IMR-90 (cell line): ENCODE data around the gene COX8C. TPM values are rescaled to one million over a fixed set of nuclear protein-coding genes. Genes with fewer than 3 reads are reported as not detected.
A peak's percentile ranks its signal among the peaks of the same experiment; 100 is the strongest.

Experiments
- ATAC-seq: fragments of 200-7000 bp; cut with Tn5 transposase; 2 replicates; pipeline ENCODE4 v1.9.1; 2020; ENCODE audit warnings: low read depth, mild to moderate bottlenecking, moderate library complexity
- Bru-seq: library from RNA; stranded (reverse); fragments of 400-500 nt; gene quantifications from one replicate; lab custom pipeline; 2021; lab: Mats Ljungman, UMichigan
- BruChase-seq, 2 experiments: library from RNA; stranded (reverse); fragments of 400-500 nt; gene quantifications; one replicate each; lab custom pipeline; 2021; lab: Mats Ljungman, UMichigan
- BruUV-seq: library from RNA; stranded (reverse); fragments of 400-500 nt; replicated peaks from 2 replicates; lab custom pipeline; 2021; lab: Mats Ljungman, UMichigan
- CTCF ChIA-PET: fragments of 300-600 bp; formaldehyde crosslinking; extraction: SDS; loops from one replicate; lab custom pipeline; 2021; ENCODE audit warnings: antibody characterized with exemption; lab: Yijun Ruan, JAX
- POLR2A ChIA-PET: fragments of 300-600 bp; sonication (Branson Sonifier 250); formaldehyde crosslinking; loops from one replicate; lab custom pipeline; 2022; ENCODE audit warnings: antibody characterized with exemption; ENCODE audit not compliant: unreplicated experiment; lab: Charles Lee
- DNase-seq: peaks from one replicate; pipeline ENCODE4 v3.0.0; 2013
- H2AFZ ChIP-seq: replicated peaks from 2 replicates; pipeline ENCODE3; 2013; ENCODE audit warnings: low read length, mild to moderate bottlenecking; ENCODE audit not compliant: poor library complexity
- H2AK5ac ChIP-seq: 2 replicates; pipeline ENCODE4 v1.6.1; 2013; ENCODE audit warnings: low read depth, low read length, inconsistent platforms
- H2AK9ac ChIP-seq: replicated peaks from 2 replicates; pipeline ENCODE3; 2013; ENCODE audit warnings: mild to moderate bottlenecking, low read depth, low read length, moderate library complexity; ENCODE audit not compliant: poor library complexity
- H2BK120ac ChIP-seq: 2 replicates; pipeline ENCODE4 v1.6.1; 2013; ENCODE audit warnings: low read depth, low read length, inconsistent platforms
- H2BK15ac ChIP-seq: 3 replicates; pipeline ENCODE4 v1.6.1; 2013; ENCODE audit warnings: low read depth, low read length, inconsistent platforms
- H2BK20ac ChIP-seq: 2 replicates; pipeline ENCODE4 v1.6.1; 2013; ENCODE audit warnings: low read depth, mild to moderate bottlenecking, inconsistent platforms, low read length, moderate library complexity
- H2BK5ac ChIP-seq: 2 replicates; pipeline ENCODE4 v1.6.1; 2013; ENCODE audit warnings: mild to moderate bottlenecking, low read depth, low read length, inconsistent platforms; ENCODE audit not compliant: poor library complexity, severe bottlenecking
- H3K14ac ChIP-seq: replicated peaks from 2 replicates; pipeline ENCODE4 v1.6.1; 2013; ENCODE audit warnings: low read depth, low read length, inconsistent platforms
- H3K18ac ChIP-seq: 2 replicates; pipeline ENCODE4 v1.6.1; 2013; ENCODE audit warnings: low read depth, low read length, control low read depth
- H3K23ac ChIP-seq: 2 replicates; pipeline ENCODE4 v1.6.1; 2013; ENCODE audit warnings: low read depth, low read length, inconsistent platforms
- H3K27ac ChIP-seq: 2 replicates; pipeline ENCODE4 v1.5.1; 2013; ENCODE audit warnings: mild to moderate bottlenecking, control low read depth, low read length; ENCODE audit not compliant: insufficient read depth
- H3K27me3 ChIP-seq: 2 replicates; pipeline ENCODE4 v1.6.1; 2013; ENCODE audit warnings: low read length; ENCODE audit not compliant: control insufficient read depth, insufficient read depth
- H3K36me3 ChIP-seq: 2 replicates; pipeline ENCODE4 v1.6.1; 2013; ENCODE audit warnings: low read length, mixed read lengths; ENCODE audit not compliant: control insufficient read depth, insufficient read depth
- H3K4ac ChIP-seq: 2 replicates; pipeline ENCODE4 v1.6.1; 2013; ENCODE audit warnings: low read depth, low read length, inconsistent platforms
- H3K4me1 ChIP-seq: 2 replicates; pipeline ENCODE4 v1.6.1; 2013; ENCODE audit warnings: low read length, mixed read lengths; ENCODE audit not compliant: control insufficient read depth, insufficient read depth
- H3K4me2 ChIP-seq: 2 replicates; pipeline ENCODE4 v1.6.1; 2013; ENCODE audit warnings: low read depth, mild to moderate bottlenecking, control low read depth, low read length, moderate library complexity
- H3K4me3 ChIP-seq: 2 replicates; pipeline ENCODE4 v1.5.1; 2013; ENCODE audit warnings: low read depth, mild to moderate bottlenecking, control low read depth, low read length, moderate library complexity; ENCODE audit not compliant: insufficient read depth
- H3K56ac ChIP-seq: 2 replicates; pipeline ENCODE4 v1.6.1; 2013; ENCODE audit warnings: low read length, inconsistent platforms; ENCODE audit not compliant: insufficient read depth; ENCODE audit errors: extremely low read depth
- H3K79me1 ChIP-seq, 2 experiments: 2 replicates each; pipeline ENCODE4 v1.6.1; 2013; ENCODE audit warnings: low read length in 2 of 2, inconsistent platforms in 1 of 2, low read depth in 1 of 2
- H3K9ac ChIP-seq: 2 replicates; pipeline ENCODE4 v1.6.1; 2013; ENCODE audit warnings: low read depth, low read length, control low read depth
- H3K9me1 ChIP-seq: 2 replicates; pipeline ENCODE4 v1.6.1; 2013; ENCODE audit warnings: low read length, inconsistent platforms; ENCODE audit not compliant: insufficient read depth
- H3K9me3 ChIP-seq: 2 replicates; pipeline ENCODE4 v1.6.1; 2013; ENCODE audit warnings: low read length; ENCODE audit not compliant: control insufficient read depth, insufficient read depth
- H4K20me1 ChIP-seq: 2 replicates; pipeline ENCODE4 v1.6.1; 2013; ENCODE audit warnings: low read length, inconsistent platforms; ENCODE audit not compliant: insufficient read depth
- H4K5ac ChIP-seq: 2 replicates; pipeline ENCODE4 v1.6.1; 2013; ENCODE audit warnings: mild to moderate bottlenecking, low read depth, low read length, control low read depth
- H4K8ac ChIP-seq, 2 experiments: 2 replicates each; pipeline ENCODE4 v1.6.1; 2013; ENCODE audit warnings: low read depth in 2 of 2, low read length in 2 of 2, control low read depth in 1 of 2, inconsistent platforms in 1 of 2
- H4K91ac ChIP-seq: 2 replicates; pipeline ENCODE4 v1.6.1; 2013; ENCODE audit warnings: low read depth, low read length, inconsistent platforms; ENCODE audit not compliant: insufficient read depth
- CEBPB ChIP-seq: IDR thresholded peaks from 2 replicates; pipeline ENCODE4 v1.6.1; 2012; ENCODE audit warnings: low read depth, low read length, improper control_type of control experiment
- CHD1 ChIP-seq: IDR thresholded peaks from 2 replicates; pipeline ENCODE4 v1.6.1; 2012; ENCODE audit warnings: low read depth, low read length, improper control_type of control experiment
- CTCF ChIP-seq: conservative IDR thresholded peaks from 2 replicates; pipeline ENCODE4 v1.5.1; 2012; ENCODE audit warnings: mild to moderate bottlenecking, low read depth, low read length, improper control_type of control experiment
- ELK1 ChIP-seq: fragments of 150-350 bp; IDR thresholded peaks from 2 replicates; pipeline ENCODE4 v1.6.1; 2016; ENCODE audit warnings: low read depth, mild to moderate bottlenecking, low read length, moderate library complexity, borderline replicate concordance
- FOS ChIP-seq: fragments of 150-350 bp; IDR thresholded peaks from 2 replicates; pipeline ENCODE4 v1.6.1; 2016; ENCODE audit warnings: low read depth, low read length
- MAFK ChIP-seq: IDR thresholded peaks from 2 replicates; pipeline ENCODE4 v1.6.1; 2012; ENCODE audit warnings: low read depth, low read length, improper control_type of control experiment
- MXI1 ChIP-seq: IDR thresholded peaks from 2 replicates; pipeline ENCODE4 v1.6.1; 2012; ENCODE audit warnings: low read depth, mild to moderate bottlenecking, low read length, moderate library complexity, borderline replicate concordance
- NFE2L2 ChIP-seq: fragments of 150-350 bp; IDR thresholded peaks from 2 replicates; pipeline ENCODE4 v1.6.1; 2016; ENCODE audit warnings: low read depth, mild to moderate bottlenecking, low read length
- POLR2A ChIP-seq: IDR thresholded peaks from 2 replicates; pipeline ENCODE4 v1.6.1; 2012; ENCODE audit warnings: mild to moderate bottlenecking, low read depth, low read length
- RAD21 ChIP-seq: IDR thresholded peaks from 2 replicates; pipeline ENCODE4 v1.6.1; 2012; ENCODE audit warnings: low read length, improper control_type of control experiment
- RCOR1 ChIP-seq: IDR thresholded peaks from 2 replicates; pipeline ENCODE4 v1.6.1; 2012; ENCODE audit warnings: mild to moderate bottlenecking, low read length, improper control_type of control experiment; ENCODE audit not compliant: insufficient replicate concordance
- RFX5 ChIP-seq: IDR thresholded peaks from 2 replicates; pipeline ENCODE4 v1.8.0; 2012; ENCODE audit warnings: low read depth, mild to moderate bottlenecking, low read length, moderate library complexity
- SMC3 ChIP-seq: fragments of 150-350 bp; IDR thresholded peaks from 2 replicates; pipeline ENCODE4 v1.6.1; 2016; ENCODE audit warnings: low read depth, mild to moderate bottlenecking, antibody characterized with exemption, low read length, moderate library complexity
- USF2 ChIP-seq: fragments of 150-350 bp; IDR thresholded peaks from 2 replicates; pipeline ENCODE4 v1.6.1; 2017; ENCODE audit warnings: mild to moderate bottlenecking, antibody characterized with exemption, low read length, low read depth
- WGBS, 2 experiments: methylation state at CpG; one replicate each; pipeline versions ENCODE4 v1.1.5 to v1.1.7; 2013; ENCODE audit warnings: missing lambda C conversion rate in 2 of 2; ENCODE audit not compliant: insufficient read length in 1 of 2; ENCODE audit errors: extremely low coverage in 2 of 2; 5-methylcytosine and 5-hydroxymethylcytosine counted together
- dilution Hi-C: fragments of 300-500 bp; cut with HindIII; formaldehyde crosslinking; loops from one replicate; pipeline ENCODE4 v1.14.3; 2018; ENCODE audit warnings: low sequenced_read_pairs; ENCODE audit not compliant: unreplicated experiment
- in situ Hi-C: fragments of 300-500 bp; cut with MboI; formaldehyde crosslinking; loops from 3 replicates; pipeline ENCODE4 v1.14.3; 2019; ENCODE audit warnings: low sequenced_read_pairs, inconsistent platforms, mixed read lengths
- intact Hi-C: fragments of 100-400 bp; cut with micrococcal nuclease; formaldehyde crosslinking; loops from 2 replicates; pipeline ENCODE4 v1.10.0; 2022
- long read RNA-seq: library from polyadenylated mRNA; unstranded; transcript quantifications from one replicate; pipeline ENCODE4 v2.0.0, GENCODE V29; 2021; ENCODE audit not compliant: unreplicated experiment
- polyA plus RNA-seq, 3 experiments: library from polyadenylated mRNA; depleted of rRNA; stranded (reverse); fragments of >200 nt; gene quantifications; 2 replicates each; pipeline ENCODE4 v1.2.3, GENCODE V29; 2012; ENCODE audit warnings: low replicate concordance in 1 of 3
- total RNA-seq: library from RNA; depleted of rRNA; stranded (reverse); fragments of >200 nt; gene quantifications from 2 replicates; pipeline ENCODE4 v1.2.3, GENCODE V29; 2012; rRNA removed

The COX8C gene
- total RNA-seq, result not detected in 2 replicates
- not detected in 2 replicates for polyA plus RNA-seq (2012; rRNA removed)
- polyA plus RNA-seq (2012; cell fraction: cytosol; rRNA removed), result not detected in 2 replicates
- polyA plus RNA-seq (2012; cell fraction: nucleus; rRNA removed; ENCODE audit: low replicate concordance), result not detected in 2 replicates
- Bru-seq, nascent RNA, result percentile 14 among the genes with signal in this experiment
- BruChase-seq, experiment 1, labeled RNA remaining after a 6-hour chase, result percentile 45 among the genes with signal in this experiment
- BruChase-seq, experiment 2, labeled RNA remaining after a 2-hour chase, result percentile 43 among the genes with signal in this experiment
- long read RNA-seq, result 0 reads

- Histone ChIP-seq H4K91ac (no peak within 1 kb of the TSS), H4K20me1 (no peaks in the 10 kb centered on the region), H2BK120ac (no peak within 1 kb of the TSS), H3K23ac (no peak within 1 kb of the TSS), H3K14ac (no peak within 1 kb of the TSS), H3K27me3 (no peaks in the 10 kb centered on the region), H2AFZ (no peak within 1 kb of the TSS), H3K56ac (no peak within 1 kb of the TSS), H2BK5ac (no peak within 1 kb of the TSS), H3K9me1 (no peaks in the 10 kb centered on the region), H4K8ac (no peak within 1 kb of the TSS), H2AK5ac (no peak within 1 kb of the TSS), H2BK15ac (no peak within 1 kb of the TSS), H3K4ac (no peak within 1 kb of the TSS), H3K4me2 (no peak within 1 kb of the TSS), H3K9me3 (no peaks in the 10 kb centered on the region), H2BK20ac (no peak within 1 kb of the TSS), H3K36me3 (no peaks in the 10 kb centered on the region), H3K4me1 (no peaks in the 10 kb centered on the region), H4K5ac (no peak within 1 kb of the TSS), H3K18ac (no peak within 1 kb of the TSS), H2AK9ac (no peak within 1 kb of the TSS), H3K4me3 (no peak within 1 kb of the TSS), H3K9ac (no peak within 1 kb of the TSS), H3K79me1 (no peaks in the 10 kb centered on the region), H3K27ac (no peak within 1 kb of the TSS)
- BruUV-seq, result no TSS peak
- ATAC-seq (no peak), DNase-seq (no peak)
- in situ Hi-C loops (no loop called here), dilution Hi-C loops (no loop called here), intact Hi-C loops (loop anchor here (10.0 kb wide), 1 partner anchor 108 kb away; no protein-coding TSS in a partner anchor)
- WGBS, 2 experiments, result 96% methylated on average over 17 of the region's 60 CpGs; no CpG with 5 or more reads in 1 of the 2 experiments
- ChIA-PET POLR2A (no interaction called here), CTCF (no interaction called here)
- TF ChIP-seq CHD1 (no peak), CTCF (no peak), POLR2A (no peak), RAD21 (no peak), FOS (no peak), CEBPB (no peak), MAFK (no peak), NFE2L2 (no peak), SMC3 (no peak), MXI1 (no peak), ELK1 (no peak), RFX5 (no peak), RCOR1 (no peak), USF2 (no peak)
Observed at GRCh38 chr14:93346926-93347721, at the start of gene COX8C. Gene COX8C (plus strand): TSS chr14:93347182. CDS start chr14:93347269, 87 bp downstream.
